ENCODE data around the gene LRRC25. TPM values are rescaled to one million over a fixed set of nuclear protein-coding genes. Genes with fewer than 3 reads are reported as not detected.

LRRC25 gene
- total RNA-seq, 1 donor from 2014 or later: 0.47 TPM

GRCh38 chr19:18432275-18433014 is 35.0 kb upstream of the LRRC25 start:
- H3K27me3 Mint-ChIP-seq: no peaks in the 10 kb centered on the region
- no peaks in the 10 kb centered on the region for H3K9me3 Mint-ChIP-seq
- H3K4me1 Mint-ChIP-seq: peaks cover 37% of the 10 kb centered on the region
- CTCF ChIA-PET: no interaction called here
- no peaks in the 10 kb centered on the region for H3K36me3 Mint-ChIP-seq (ENCODE audit: low read depth)
- POLR2A ChIA-PET: interaction anchor here (0.6 to 1.8 kb wide), 4 partner anchors 12 to 399 kb away, joined by 3 to 11 read pairs (median 4); partner anchors contain the start of gene UPF1
- intact Hi-C loops (cut with micrococcal nuclease): no loop called here
- ATAC-seq (ENCODE audit: low read depth) (no peak), DNase-seq (no peak)
- peak overlapping the region; percentile 56 for H3K27ac Mint-ChIP-seq
- no peak for TF ChIP-seq CTCF (IDR thresholded peaks at IDR 0.05)
- H3K4me3 Mint-ChIP-seq: peak overlapping the region; percentile 74

GRCh38 chr19:18431351-18432197 is 34.2 kb upstream of the LRRC25 start:
- TF ChIP-seq CTCF (IDR thresholded peaks at IDR 0.05): no peak
- H3K4me1 Mint-ChIP-seq: peaks cover 33% of the 10 kb centered on the region
- ChIA-PET CTCF (no interaction called here), POLR2A (interaction anchor here (0.6 to 1.8 kb wide), 5 partner anchors 8 to 400 kb away, joined by 3 to 11 read pairs (median 3); partner anchors contain the start of gene UPF1)
- DNase-seq: no peak
- no peak overlapping the region for H3K27ac Mint-ChIP-seq
- intact Hi-C loops (cut with micrococcal nuclease): no loop called here
- no peaks in the 10 kb centered on the region for H3K9me3 Mint-ChIP-seq
- no peaks in the 10 kb centered on the region for H3K36me3 Mint-ChIP-seq (ENCODE audit: low read depth)
- H3K27me3 Mint-ChIP-seq: no peaks in the 10 kb centered on the region
- no peak for ATAC-seq (ENCODE audit: low read depth)
- H3K4me3 Mint-ChIP-seq: no peak overlapping the region

GRCh38 chr19:18430417-18431144 is 33.2 kb upstream of the LRRC25 start:
- DNase-seq: no peak
- H3K9me3 Mint-ChIP-seq: no peaks in the 10 kb centered on the region
- TF ChIP-seq CTCF (IDR thresholded peaks at IDR 0.05): no peak
- no peak for ATAC-seq (ENCODE audit: low read depth)
- H3K4me1 Mint-ChIP-seq: peaks cover 30% of the 10 kb centered on the region
- peak overlapping the region; percentile 56 for H3K4me3 Mint-ChIP-seq
- no peaks in the 10 kb centered on the region for H3K27me3 Mint-ChIP-seq
- POLR2A ChIA-PET: interaction anchor here (0.6 to 0.9 kb wide), 2 partner anchors 9 to 157 kb away, joined by 3 to 9 read pairs; no protein-coding TSS in a partner anchor
- H3K27ac Mint-ChIP-seq: no peak overlapping the region
- CTCF ChIA-PET: no interaction called here
- no peaks in the 10 kb centered on the region for H3K36me3 Mint-ChIP-seq (ENCODE audit: low read depth)
- intact Hi-C loops (cut with micrococcal nuclease): no loop called here

- CTCF ChIA-PET: interaction anchor here (1.7 kb wide), 1 partner anchor 12 kb away, joined by 5 read pairs; no protein-coding TSS in a partner anchor
These were observed 32.4 kb upstream of the LRRC25 start for GRCh38 chr19:18429717-18430416.

More at GRCh38 chr19:18429717-18430416, 32.4 kb upstream of the LRRC25 start:
- peak overlapping the region; percentile 69 for H3K4me3 Mint-ChIP-seq
- no peak for TF ChIP-seq CTCF (IDR thresholded peaks at IDR 0.05)
- ATAC-seq (ENCODE audit: low read depth) (no peak), DNase-seq (no peak)
- POLR2A ChIA-PET: interaction anchor here (0.6 to 2.3 kb wide), 2 partner anchors 11 to 158 kb away, joined by 9 to 12 read pairs; partner anchors contain the start of gene SSBP4
- H3K4me1 Mint-ChIP-seq: peaks cover 30% of the 10 kb centered on the region
- peak overlapping the region; percentile 72 for H3K27ac Mint-ChIP-seq
- H3K9me3 Mint-ChIP-seq: no peaks in the 10 kb centered on the region
- no peaks in the 10 kb centered on the region for H3K27me3 Mint-ChIP-seq
- intact Hi-C loops (cut with micrococcal nuclease): loop anchor here (1.0 kb wide), 1 partner anchor 7 kb away; no protein-coding TSS in a partner anchor
- H3K36me3 Mint-ChIP-seq (ENCODE audit: low read depth): no peaks in the 10 kb centered on the region
